PFSK-1 (cell line): ENCODE measurements around the gene NUDCD2.

ENCODE experiments used
- FOXP2 ChIP-seq: optimal IDR thresholded peaks from 2 replicates; pipeline ENCODE3; 2011; ENCODE audit warnings: borderline replicate concordance, control low read depth, inconsistent platforms; ENCODE audit not compliant: insufficient read depth; ENCODE audit errors: extremely low read length, extremely low read depth
- POLR2AphosphoS5 ChIP-seq: IDR thresholded peaks from 2 replicates; pipeline ENCODE4 v1.6.1; 2012; ENCODE audit warnings: low read depth, mild to moderate bottlenecking, control low read depth, low read length, moderate library complexity
- REST ChIP-seq, 2 experiments: IDR thresholded peaks; 2 replicates each; pipeline versions ENCODE4 v1.6.1 to v1.8.0; 2011 to 2012; ENCODE audit warnings: low read depth in 2 of 2, low read length in 2 of 2, control low read depth in 1 of 2, inconsistent platforms in 1 of 2, mild to moderate bottlenecking in 1 of 2, moderate library complexity in 1 of 2; ENCODE audit not compliant: insufficient read depth in 1 of 2
- SIN3A ChIP-seq: IDR thresholded peaks from 2 replicates; pipeline ENCODE4 v1.6.1; 2012; ENCODE audit warnings: mild to moderate bottlenecking, low read length, moderate library complexity, borderline replicate concordance; ENCODE audit not compliant: insufficient read depth
- TAF1 ChIP-seq: IDR thresholded peaks from 2 replicates; pipeline ENCODE4 v1.6.1; 2012; ENCODE audit warnings: low read length, control low read depth, borderline replicate concordance; ENCODE audit not compliant: insufficient read depth

DNA sequence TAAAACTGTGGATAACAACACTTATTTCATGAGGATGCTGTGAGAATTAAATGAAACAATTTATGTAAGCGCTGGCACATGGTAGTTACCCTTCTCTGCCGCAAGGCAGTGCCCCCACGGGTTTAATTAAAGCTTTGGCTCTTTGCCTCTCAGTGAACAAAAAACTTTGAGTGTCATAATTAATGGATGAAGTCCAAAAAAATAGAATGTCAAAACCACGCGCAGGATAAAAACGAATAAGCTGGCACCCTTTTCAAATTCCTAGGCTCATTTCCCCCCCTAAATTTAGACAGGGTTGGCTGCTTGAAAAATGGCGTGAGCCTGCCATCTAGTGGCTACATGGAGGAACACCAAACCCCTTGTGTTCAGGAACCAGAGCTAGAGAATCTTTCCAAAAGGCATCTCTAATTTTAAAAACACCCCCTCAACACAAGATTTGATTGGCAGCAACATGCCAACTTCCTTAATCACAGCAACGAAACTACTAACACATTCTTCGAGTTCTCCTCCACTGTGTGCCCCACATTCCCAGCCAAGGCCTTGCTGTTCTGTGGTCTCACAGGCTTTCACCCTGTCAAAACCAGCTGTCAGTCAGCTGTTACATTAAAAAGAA is 51.5 kb downstream of the NUDCD2 start:
- TF ChIP-seq TAF1 (no peak), REST (IDR thresholded peaks at IDR 0.05; ENCODE audit: insufficient read depth in 1 of 2, low read depth in 2 of 2, low read length in 2 of 2) (no peak), POLR2AphosphoS5 (no peak), SIN3A (no peak), FOXP2 (no peak)
